HCT116 (cell line): ENCODE measurements around the gene PCSK6. TPM values are rescaled to one million over a fixed set of nuclear protein-coding genes. Genes with fewer than 3 reads are reported as not detected.

Experiments
- ATAC-seq: fragments of 200-7000 bp; cut with Tn5 transposase; 2 replicates; pipeline ENCODE4 v1.9.1; 2020; ENCODE audit warnings: mild to moderate bottlenecking, moderate library complexity
- BruUV-seq: library from RNA; stranded (reverse); fragments of 400-500 nt; replicated peaks from 2 replicates; lab custom pipeline; 2021; lab: Mats Ljungman, UMichigan
- CTCF ChIA-PET: fragments of 300-600 bp; sonication (Branson Sonifier 250); formaldehyde crosslinking; loops from one replicate; lab custom pipeline; 2021; ENCODE audit warnings: antibody characterized with exemption; lab: Charles Lee
- POLR2A ChIA-PET: fragments of 300-600, 350-600 bp; sonication (Branson Sonifier 250); formaldehyde crosslinking; loops from one replicate; lab custom pipeline; 2021; ENCODE audit warnings: antibody characterized with exemption; lab: Charles Lee
- RAD21 ChIA-PET, 2 experiments: fragments of 300-600 bp; sonication (Branson Sonifier 250); formaldehyde crosslinking; loops; one replicate each; lab custom pipeline; 2023; ENCODE audit warnings: low total read pairs in 2 of 2; ENCODE audit not compliant: uncharacterized antibody in 2 of 2, unreplicated experiment in 2 of 2, low non-redundant PET in 1 of 2; lab: Charles Lee
- DNase-seq: peaks from one replicate; pipeline ENCODE4 v3.0.0-alpha.2; 2010; ENCODE audit warnings: low read depth, low spot score
- H2AFZ ChIP-seq: fragments of 200-600 bp; shearing (Covaris generic), sonication (generic); 2 replicates; pipeline ENCODE4 v1.6.1; 2017; ENCODE audit warnings: low read depth, mixed run types, mixed read lengths, antibody characterized with exemption, low read length; ENCODE audit not compliant: poor library complexity, severe bottlenecking
- H3K27ac ChIP-seq: 2 replicates; pipeline ENCODE4 v1.5.1; 2012; ENCODE audit warnings: low read depth, low read length
- H3K27me3 ChIP-seq: fragments of 200-600 bp; sonication (generic); 2 replicates; pipeline ENCODE4 v1.6.1; 2016; ENCODE audit warnings: mixed run types, low read length, mixed read lengths; ENCODE audit not compliant: insufficient read depth
- H3K36me3 ChIP-seq, 2 experiments: fragments of 200-500 bp in 1 of 2; fragments of 200-600 bp in 1 of 2; sonication (Bioruptor generic) in 1 of 2; sonication (generic) in 1 of 2; 2 replicates each; pipeline versions ENCODE4 v1.5.1 to v1.6.1; 2014 to 2016; ENCODE audit warnings: low read length in 2 of 2, inconsistent platforms in 1 of 2, mixed read lengths in 1 of 2, mixed run types in 1 of 2; ENCODE audit not compliant: insufficient read depth in 2 of 2, control insufficient read depth in 1 of 2
- H3K4me1 ChIP-seq, 2 experiments: fragments of 200-600 bp in 1 of 2; sonication (generic) in 1 of 2; 2 replicates each; pipeline versions ENCODE4 v1.5.1 to v1.6.1; 2012 to 2017; ENCODE audit warnings: low read length in 2 of 2, inconsistent platforms in 1 of 2, mild to moderate bottlenecking in 1 of 2, mixed read lengths in 1 of 2, mixed run types in 1 of 2, moderate library complexity in 1 of 2; ENCODE audit not compliant: insufficient read depth in 2 of 2, control insufficient read depth in 1 of 2
- H3K4me2 ChIP-seq: fragments of 200-600 bp; sonication (generic); 2 replicates; pipeline ENCODE4 v1.6.1; 2017; ENCODE audit warnings: mixed run types, low read length, mixed read lengths
- H3K4me3 ChIP-seq, 2 experiments: fragments of 200-600 bp in 1 of 2; sonication (generic) in 1 of 2; replicated peaks in 1 of 2; 2 replicates each; pipeline ENCODE4 v1.5.1; 2011 to 2016; ENCODE audit warnings: low read length in 2 of 2, control low read depth in 1 of 2, low read depth in 1 of 2, mild to moderate bottlenecking in 1 of 2, mixed read lengths in 1 of 2, mixed run types in 1 of 2
- H3K79me2 ChIP-seq: fragments of 200-600 bp; sonication (generic); 2 replicates; pipeline ENCODE4 v1.6.1; 2017; ENCODE audit warnings: mild to moderate bottlenecking, mixed run types, low read length, moderate library complexity, mixed read lengths; ENCODE audit not compliant: insufficient read depth
- H3K9ac ChIP-seq: fragments of 200-600 bp; sonication (generic); 2 replicates; pipeline ENCODE4 v1.6.1; 2016; ENCODE audit warnings: low read length, mixed read lengths
- H3K9me2 ChIP-seq: fragments of 200-600 bp; sonication (generic), shearing (Covaris generic); 2 replicates; pipeline ENCODE4 v1.6.1; 2017; ENCODE audit warnings: mixed run types, mild to moderate bottlenecking, moderate library complexity; ENCODE audit not compliant: insufficient read depth
- H3K9me3 ChIP-seq, 2 experiments: fragments of 200-500 bp in 1 of 2; fragments of 200-600 bp in 1 of 2; sonication (Bioruptor generic) in 1 of 2; sonication (generic) in 1 of 2; 2 replicates each; pipeline ENCODE4 v1.6.1; 2014 to 2017; ENCODE audit warnings: low read length in 2 of 2, mixed read lengths in 2 of 2, inconsistent platforms in 1 of 2, low read depth in 1 of 2, mild to moderate bottlenecking in 1 of 2, mixed run types in 1 of 2, moderate library complexity in 1 of 2; ENCODE audit not compliant: control insufficient read depth in 1 of 2, insufficient read depth in 1 of 2
- H4K20me1 ChIP-seq: fragments of 200-600 bp; sonication (generic), shearing (Covaris generic); 2 replicates; pipeline ENCODE4 v1.6.1; 2017; ENCODE audit warnings: mixed run types, mild to moderate bottlenecking, moderate library complexity; ENCODE audit not compliant: insufficient read depth
- CBX3 ChIP-seq: IDR thresholded peaks from 2 replicates; pipeline ENCODE4 v1.6.1; 2012; ENCODE audit warnings: low read depth
- CTCF ChIP-seq, 3 experiments: fragments of 200-600 bp in 1 of 3; sonication (generic) in 1 of 3; IDR thresholded peaks in 2 of 3; conservative IDR thresholded peaks in 1 of 3; 2 replicates each; pipeline ENCODE4 v1.5.1; 2012 to 2017; ENCODE audit warnings: low read depth in 2 of 3, low read length in 2 of 3, antibody characterized with exemption in 1 of 3, borderline replicate concordance in 1 of 3, control low read depth in 1 of 3, mild to moderate bottlenecking in 1 of 3, mixed read lengths in 1 of 3, mixed run types in 1 of 3, moderate library complexity in 1 of 3; ENCODE audit not compliant: insufficient read depth in 1 of 3
- EGR1 ChIP-seq: IDR thresholded peaks from 2 replicates; pipeline ENCODE4 v1.6.1; 2012; ENCODE audit warnings: low read depth
- ELF1 ChIP-seq: IDR thresholded peaks from 2 replicates; pipeline ENCODE4 v1.6.1; 2012; ENCODE audit warnings: low read depth, borderline replicate concordance
- EZH2 ChIP-seq: fragments of 200-600 bp; sonication (generic); IDR thresholded peaks from 2 replicates; pipeline ENCODE4 v1.6.1; 2017; ENCODE audit warnings: antibody characterized with exemption, mixed run types
- FOSL1 ChIP-seq: IDR thresholded peaks from 2 replicates; pipeline ENCODE4 v1.6.1; 2012; ENCODE audit warnings: low read depth
- JUND ChIP-seq: IDR thresholded peaks from 2 replicates; pipeline ENCODE4 v1.6.1; 2012
- MAX ChIP-seq: IDR thresholded peaks from 2 replicates; pipeline ENCODE4 v1.6.1; 2012
- POLR2A ChIP-seq: IDR thresholded peaks from 2 replicates; pipeline ENCODE4 v1.7.0; 2011; ENCODE audit warnings: borderline replicate concordance; ENCODE audit not compliant: insufficient read depth, insufficient read length; ENCODE audit errors: extremely low read depth
- POLR2AphosphoS5 ChIP-seq: IDR thresholded peaks from 2 replicates; pipeline ENCODE4 v1.6.1; 2011; ENCODE audit warnings: mild to moderate bottlenecking, low read depth, low read length, moderate library complexity
- RAD21 ChIP-seq: IDR thresholded peaks from 2 replicates; pipeline ENCODE4 v1.6.1; 2012; ENCODE audit warnings: low read depth, mild to moderate bottlenecking
- REST ChIP-seq: IDR thresholded peaks from 2 replicates; pipeline ENCODE4 v1.6.1; 2012; ENCODE audit warnings: low read depth
- SIN3A ChIP-seq: IDR thresholded peaks from 2 replicates; pipeline ENCODE4 v1.6.1; 2012; ENCODE audit warnings: low read depth
- SP1 ChIP-seq: IDR thresholded peaks from 2 replicates; pipeline ENCODE4 v1.6.1; 2012; ENCODE audit warnings: low read depth
- SRF ChIP-seq: IDR thresholded peaks from 2 replicates; pipeline ENCODE4 v1.6.1; 2012; ENCODE audit warnings: low read depth
- TCF7L2 ChIP-seq: IDR thresholded peaks from 2 replicates; pipeline ENCODE4 v1.7.0; 2011; ENCODE audit warnings: borderline replicate concordance, inconsistent platforms; ENCODE audit not compliant: insufficient read depth, insufficient read length; ENCODE audit errors: extremely low read depth
- YY1 ChIP-seq: IDR thresholded peaks from 2 replicates; pipeline ENCODE4 v1.6.1; 2011; ENCODE audit warnings: low read length, low read depth, moderate library complexity, mild to moderate bottlenecking; ENCODE audit not compliant: insufficient replicate concordance; ENCODE audit errors: extremely low read depth
- ZBTB33 ChIP-seq: IDR thresholded peaks from 2 replicates; pipeline ENCODE4 v1.6.1; 2011; ENCODE audit warnings: mild to moderate bottlenecking, low read length, moderate library complexity; ENCODE audit not compliant: insufficient replicate concordance; ENCODE audit errors: extremely low read depth
- ZFX ChIP-seq: fragments of 450-650 bp; IDR thresholded peaks from 2 replicates; pipeline ENCODE4 v1.6.1; 2017
- ZNF274 ChIP-seq: fragments of 200-500 bp; sonication (Bioruptor generic); IDR thresholded peaks from 2 replicates; pipeline ENCODE4 v1.6.1; 2014; ENCODE audit warnings: mild to moderate bottlenecking, low read depth, low read length, inconsistent platforms
- intact Hi-C: fragments of 100-400 bp; cut with micrococcal nuclease; formaldehyde crosslinking; loops from 2 replicates; pipeline ENCODE4 v1.10.0; 2022
- total RNA-seq: library from RNA; stranded (reverse); gene quantifications from one replicate; pipeline ENCODE4 v1.2.1, GENCODE V29; 2021; ENCODE audit not compliant: unreplicated experiment

The PCSK6 gene
- total RNA-seq, 1 experiment from 2014 or later: 13.5 TPM

- no peaks in the 10 kb centered on the region for H3K9me2 ChIP-seq
- H3K4me3 ChIP-seq: no peak overlapping the region
- intact Hi-C loops: no loop called here
- no peak overlapping the region for H2AFZ ChIP-seq
- DNase-seq (no peak), ATAC-seq (no peak)
- H3K27me3 ChIP-seq: no peaks in the 10 kb centered on the region
- no peak overlapping the region for H3K4me2 ChIP-seq
- no peaks in the 10 kb centered on the region for H3K79me2 ChIP-seq
- H3K4me1 ChIP-seq: no peaks in the 10 kb centered on the region
- ChIA-PET POLR2A (no interaction called here), CTCF (interaction anchor here (1.9 kb wide), 1 partner anchor 9 kb away, joined by 6 read pairs; no protein-coding TSS in a partner anchor), RAD21 (no interaction called here)
- no peak overlapping the region for H3K9ac ChIP-seq
- H3K36me3 ChIP-seq: no peaks in the 10 kb centered on the region
- BruUV-seq: no TSS peak
- no peaks in the 10 kb centered on the region; the same call in 1 of the 2 replicates for H4K20me1 ChIP-seq
- no peaks in the 10 kb centered on the region for H3K9me3 ChIP-seq
- no peak overlapping the region for H3K27ac ChIP-seq
- TF ChIP-seq ELF1 (no peak), CTCF (IDR thresholded peaks at IDR 0.05 in 2 of 3, conservative IDR thresholded peaks at IDR 0.05 in 1 of 3; ENCODE audit: borderline replicate concordance in 1 of 3, insufficient read depth in 1 of 3, low read depth in 2 of 3, low read length in 2 of 3) (no peak), YY1 (no peak), REST (no peak), EGR1 (no peak), SIN3A (no peak), ZNF274 (no peak), EZH2 (no peak), FOSL1 (no peak), MAX (no peak), CBX3 (no peak), ZFX (no peak), SP1 (no peak), TCF7L2 (no peak), POLR2AphosphoS5 (no peak), ZBTB33 (no peak), SRF (no peak), JUND (no peak), POLR2A (no peak), RAD21 (no peak)
Observed at GRCh38 chr15:101511717-101512116, 22.2 kb upstream of the PCSK6 start.
